ENCODE measurements around the gene TMEM184C.
A peak's percentile ranks its signal among the peaks of the same experiment; 100 is the strongest.

The TMEM184C gene

DNA sequence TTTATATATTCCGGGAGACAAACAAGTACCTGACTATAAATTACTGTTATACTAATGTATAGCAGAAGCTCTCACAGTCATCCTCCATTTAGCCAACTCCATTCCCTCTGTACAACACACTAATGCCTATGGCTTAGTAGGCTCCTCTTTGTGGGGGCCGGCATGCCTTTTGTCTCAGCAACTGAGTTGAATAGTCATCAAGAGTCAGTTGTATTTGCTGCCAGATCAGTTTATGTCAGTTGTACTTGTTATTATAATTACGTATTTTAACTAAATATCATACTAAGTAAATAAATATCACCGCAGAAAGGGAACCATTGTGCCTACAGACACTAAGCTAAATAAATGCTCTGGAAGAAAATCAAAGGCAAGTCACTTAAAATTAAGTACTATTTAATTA is 56.9 kb downstream of the TMEM184C start:
- DNase-seq = no peak

DNA sequence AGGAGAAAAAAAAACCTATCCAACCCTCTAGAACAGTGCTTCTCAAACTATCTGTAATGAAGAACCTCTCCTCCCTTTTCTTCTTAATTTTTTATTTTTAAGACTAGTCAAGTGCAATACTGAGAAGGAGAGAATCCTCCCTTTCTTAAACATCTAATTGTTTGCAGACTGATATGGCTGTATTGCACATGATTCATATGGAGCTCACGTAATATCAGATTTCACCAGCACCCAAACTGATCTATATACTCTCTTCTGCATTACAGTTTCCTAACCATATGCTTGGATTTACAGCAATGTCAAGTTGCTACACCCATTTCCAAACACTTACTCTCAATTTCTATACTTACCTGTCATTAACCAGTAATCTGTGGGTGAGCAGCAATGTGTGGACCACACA is 57.3 kb downstream of the TMEM184C start:
- DNase-seq = no peak

DNA sequence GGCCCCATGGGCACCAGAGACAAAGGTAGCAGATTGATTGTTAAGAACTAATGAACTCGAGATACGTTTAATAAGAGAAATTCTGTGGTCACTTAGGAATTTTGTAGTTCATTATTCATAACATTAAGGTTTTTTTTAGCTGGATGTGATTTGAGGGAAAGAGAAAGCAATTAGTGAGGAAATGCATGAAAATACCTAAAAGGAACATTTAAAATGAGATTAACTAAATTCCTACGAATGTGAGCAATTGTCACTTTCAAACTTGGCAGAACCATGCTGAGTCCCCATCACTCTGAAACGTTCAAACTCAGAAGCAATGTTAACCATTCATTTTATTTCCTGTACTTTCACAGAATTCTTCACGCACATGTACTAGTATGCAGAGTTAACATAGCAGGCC is 60.9 kb downstream of the TMEM184C start:
- DNase-seq = no peak

DNA sequence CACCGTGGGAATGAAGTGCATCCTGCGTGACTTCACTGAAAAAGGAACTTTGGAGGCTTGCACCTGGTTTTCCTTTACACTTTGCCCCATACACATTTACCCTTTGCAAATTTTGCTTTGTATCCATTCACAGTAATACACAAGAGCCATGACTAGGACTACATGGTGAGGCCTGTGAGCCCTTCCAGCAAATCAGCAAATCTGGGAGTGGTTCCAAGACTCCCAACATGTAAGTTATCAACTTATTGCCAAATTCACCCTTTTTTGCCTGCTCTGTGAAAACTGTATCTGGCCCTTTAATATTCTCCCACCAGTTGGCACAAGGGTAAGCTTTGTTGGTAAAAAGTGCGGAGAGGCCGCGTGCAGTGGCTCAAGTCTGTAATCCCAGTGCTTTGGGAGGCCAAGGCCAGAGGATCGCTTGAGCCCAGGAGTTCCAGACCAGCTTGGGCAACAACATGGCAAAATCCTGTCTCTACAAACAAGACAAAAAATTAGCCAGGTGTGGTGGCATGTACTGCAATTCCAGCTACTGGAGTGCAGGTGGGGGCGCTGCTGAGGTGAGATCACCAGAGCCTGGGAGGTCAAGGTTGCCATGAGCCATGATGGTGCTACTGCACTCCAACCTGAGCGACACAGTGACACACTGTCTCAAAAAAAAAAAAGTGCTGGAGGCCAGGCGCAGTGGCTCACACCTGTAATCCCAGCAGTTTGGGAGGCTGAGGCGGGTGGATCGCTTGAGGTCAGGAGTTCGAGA is 61.8 kb downstream of the TMEM184C start:
- no peak for DNase-seq

DNA sequence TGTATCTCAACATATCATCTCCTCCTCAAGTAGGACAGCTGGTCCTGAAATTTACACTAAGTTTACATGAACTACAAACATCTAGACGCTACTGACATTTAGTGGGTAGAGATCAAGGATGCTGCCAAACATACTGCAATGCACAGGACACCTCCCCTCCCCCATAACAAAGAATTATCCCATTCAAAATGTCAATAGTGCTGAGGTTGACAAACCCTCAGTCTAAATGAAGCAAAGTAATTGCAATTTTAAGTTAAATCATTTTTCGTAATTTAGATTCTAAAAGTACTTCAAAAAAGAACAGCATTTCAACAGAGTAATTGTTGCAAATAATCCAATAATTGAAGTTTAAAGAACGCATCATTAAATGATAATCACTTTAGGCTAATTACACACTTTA is 65.6 kb downstream of the TMEM184C start:
- DNase-seq = no peak

DNA sequence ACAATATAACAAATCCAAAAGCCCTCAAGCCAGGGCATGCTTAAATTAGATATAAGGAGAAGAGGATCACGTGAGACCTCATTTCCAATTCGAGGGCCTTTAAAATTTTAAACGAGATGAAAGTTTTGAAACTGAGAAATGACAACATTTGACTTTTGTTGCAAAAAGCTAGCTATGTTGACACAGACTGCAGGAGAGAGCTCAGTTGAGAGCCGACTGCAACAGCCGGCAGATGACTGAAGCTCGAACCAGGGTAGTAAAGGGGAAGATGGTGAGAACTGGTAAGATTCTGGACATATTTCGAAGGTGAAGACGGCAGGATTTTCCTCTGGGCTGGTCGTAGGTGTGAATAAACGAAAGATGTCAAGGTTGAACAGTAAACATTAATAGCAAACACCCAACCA is 66.0 kb downstream of the TMEM184C start:
- peak; percentile 27 for DNase-seq

DNA sequence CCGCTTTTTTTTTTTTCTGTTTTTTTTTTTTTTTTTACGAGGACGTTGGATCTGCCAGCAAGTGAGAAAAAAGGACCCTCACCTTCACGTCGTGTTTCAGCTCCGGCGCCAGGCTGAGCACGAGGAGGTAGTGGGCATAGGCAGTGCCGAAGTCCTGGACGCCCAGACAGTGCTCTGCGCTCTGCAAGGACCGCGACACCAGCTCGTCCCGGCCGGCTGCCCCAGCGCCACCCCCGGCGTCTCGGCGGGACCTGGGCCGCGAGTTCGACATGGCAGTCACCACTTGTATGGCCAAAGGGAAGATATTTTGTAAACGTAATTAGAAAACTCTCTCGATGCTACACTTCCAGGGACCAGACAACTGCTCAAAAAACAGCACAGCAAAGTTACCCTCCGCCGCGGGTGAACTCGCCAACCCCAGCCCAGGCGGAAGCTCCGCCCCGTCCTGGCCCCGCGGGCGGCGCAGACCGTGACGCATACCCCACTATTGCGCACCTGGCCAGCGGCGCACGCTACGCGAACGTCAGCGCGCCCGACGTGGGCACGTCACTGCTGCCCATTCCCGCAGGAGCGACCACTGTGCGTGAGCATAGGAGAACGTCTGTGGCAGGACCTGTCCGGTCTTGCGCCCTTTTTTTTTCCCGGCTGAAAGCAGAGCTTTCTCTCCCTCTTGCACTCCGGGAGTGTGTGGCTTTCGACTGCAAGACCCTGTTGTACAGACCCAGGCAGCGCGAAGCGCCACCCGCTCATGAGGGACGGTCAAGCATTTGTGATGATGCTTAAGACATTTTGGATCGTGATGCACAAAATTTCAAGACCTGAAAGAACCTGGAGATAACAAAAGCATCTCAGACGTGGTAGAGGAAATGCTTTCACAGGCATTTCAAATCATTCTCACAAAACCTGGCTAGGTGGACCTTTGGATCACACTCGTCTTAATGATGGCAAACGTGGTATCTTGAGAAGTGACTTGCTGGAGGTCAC is 66.8 kb downstream of the TMEM184C start, which contains the start of gene PRMT9:
Gene PRMT9, minus strand, starts transcription at position 447 of the 984 bp plus-strand sequence. Its CDS starts 176 bp downstream, at position 271.
- DNase-seq = peak; percentile 82

DNA sequence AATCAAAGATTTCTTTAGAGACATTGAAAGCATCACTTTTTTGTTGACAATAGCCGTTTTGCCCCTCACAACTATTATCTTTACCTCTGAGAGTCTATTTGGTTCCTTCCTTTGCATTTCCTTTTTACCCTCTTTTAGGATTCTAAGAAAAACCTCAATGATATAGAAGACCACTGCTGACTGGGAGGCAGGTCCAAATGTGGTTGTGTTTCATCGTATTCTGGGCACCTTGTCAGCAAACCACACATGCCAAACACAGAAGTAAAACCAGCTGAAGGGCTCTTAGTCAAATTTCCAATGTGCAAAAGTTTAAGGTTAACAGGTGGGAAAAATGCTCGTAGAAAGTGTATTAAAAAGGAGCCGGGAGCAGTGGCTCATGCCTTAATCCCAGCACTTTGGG is 71.9 kb downstream of the TMEM184C start:
- no peak for DNase-seq

DNA sequence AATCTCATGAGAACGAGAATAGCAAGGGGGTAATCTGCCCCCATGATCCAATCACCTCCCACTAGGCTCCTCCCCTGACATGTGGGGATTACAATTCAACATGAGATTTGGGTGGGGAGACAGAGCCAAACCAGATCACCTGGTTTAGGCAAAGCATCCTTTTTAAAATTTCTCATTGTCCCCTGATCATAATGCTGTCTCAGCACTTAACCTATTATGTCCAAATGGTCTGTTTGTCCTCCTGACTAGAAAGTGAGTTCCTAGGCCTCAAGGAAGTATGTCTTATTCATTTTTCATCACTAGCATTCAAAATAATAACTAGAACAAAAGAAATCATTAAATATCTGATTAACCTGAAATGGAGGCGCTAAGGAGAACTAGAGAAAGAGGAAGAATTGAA is 74.6 kb downstream of the TMEM184C start:
- DNase-seq = no peak

DNA sequence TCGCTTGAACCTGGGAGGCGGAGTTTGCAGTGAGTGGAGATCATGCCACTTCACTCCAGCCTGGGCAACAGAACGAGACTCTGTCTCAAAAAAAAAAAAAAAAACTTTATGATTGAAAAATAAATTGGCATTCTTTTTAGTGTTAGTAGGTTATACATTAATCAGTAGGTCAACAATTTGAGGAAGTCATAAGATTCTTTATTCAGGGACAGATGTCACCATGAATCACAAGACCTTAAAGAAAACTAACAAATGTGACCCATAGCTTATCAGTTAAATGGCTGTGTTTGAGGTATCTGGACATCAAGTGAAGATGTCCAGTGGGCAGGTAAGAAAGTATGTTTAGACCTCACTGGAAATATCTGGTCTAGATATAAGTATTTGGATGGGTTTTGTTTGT is 76.0 kb downstream of the TMEM184C start:
- DNase-seq = no peak

DNA sequence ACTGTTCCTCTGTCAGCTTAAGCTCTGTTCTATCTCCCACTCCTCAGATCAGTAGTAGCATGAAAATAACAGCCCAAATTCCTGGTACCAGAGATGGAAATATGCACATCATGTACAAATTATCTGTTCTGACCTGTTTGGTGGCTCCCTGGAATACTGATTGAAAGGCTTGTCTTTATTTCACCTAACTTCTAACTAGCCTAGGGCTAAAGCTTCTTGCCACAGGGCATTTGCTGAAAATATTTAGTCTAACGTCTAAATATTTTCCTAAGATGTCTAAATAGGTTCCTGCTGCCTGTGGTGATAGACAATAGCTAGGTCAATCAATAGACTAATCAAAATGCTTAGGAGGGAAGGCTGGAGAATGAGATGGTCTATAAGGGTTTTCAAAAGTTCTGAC is 79.7 kb downstream of the TMEM184C start:
- no peak for DNase-seq

DNA sequence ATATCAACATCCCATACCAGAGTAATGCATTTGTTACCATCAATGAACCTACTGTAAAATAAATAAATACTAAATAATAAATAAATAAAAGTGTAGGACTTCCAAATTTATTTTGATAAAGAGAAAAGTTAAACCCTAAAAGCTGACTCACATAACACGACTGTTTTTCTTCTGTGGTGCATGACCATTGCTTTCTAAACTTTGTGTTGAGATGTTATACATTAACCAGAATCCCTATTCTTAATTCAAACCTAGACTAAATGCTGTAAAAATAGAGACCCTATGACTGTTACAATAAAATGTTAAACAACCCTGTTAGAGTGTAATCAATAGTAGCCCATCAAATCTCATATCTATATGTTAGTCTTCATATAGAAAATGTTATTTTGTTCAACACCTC is 87.6 kb downstream of the TMEM184C start:
- DNase-seq = no peak

DNA sequence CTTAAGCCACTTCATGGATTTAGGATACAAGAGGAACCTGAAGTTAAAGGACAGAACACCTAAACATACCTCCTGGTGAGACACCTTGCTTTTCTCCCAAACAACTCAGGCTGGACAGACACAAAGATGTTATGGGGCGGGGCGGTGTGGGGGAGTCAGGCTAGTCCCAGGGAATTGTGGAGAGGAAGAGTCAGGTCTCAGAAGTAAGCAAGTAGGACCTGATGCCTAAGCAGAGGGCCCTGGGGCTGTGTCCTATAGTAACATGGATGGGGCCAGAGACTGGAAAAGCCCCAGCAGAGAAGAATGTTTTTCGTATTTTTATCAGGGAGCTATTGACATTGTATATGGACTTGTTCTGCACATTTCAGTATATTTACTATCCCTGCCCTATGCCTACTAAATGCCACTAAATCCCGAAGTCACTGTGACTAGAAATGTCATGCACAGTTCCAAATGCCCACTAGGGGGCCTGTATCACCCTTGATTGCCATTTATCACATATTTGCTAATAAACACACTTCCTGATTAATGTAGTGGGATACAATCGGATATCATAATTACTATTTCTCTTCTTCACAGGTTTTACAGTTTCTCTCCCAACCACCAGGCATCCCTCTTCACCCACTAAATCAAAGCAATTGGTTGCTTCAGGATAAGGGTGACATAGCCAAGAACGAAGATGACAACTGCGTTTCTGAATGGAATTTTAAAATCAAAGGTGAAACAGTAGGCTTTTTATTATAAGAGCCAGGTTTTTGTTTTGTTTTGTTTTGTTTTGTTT is 90.9 kb downstream of the TMEM184C start:
- peak; percentile 42 for DNase-seq

DNA sequence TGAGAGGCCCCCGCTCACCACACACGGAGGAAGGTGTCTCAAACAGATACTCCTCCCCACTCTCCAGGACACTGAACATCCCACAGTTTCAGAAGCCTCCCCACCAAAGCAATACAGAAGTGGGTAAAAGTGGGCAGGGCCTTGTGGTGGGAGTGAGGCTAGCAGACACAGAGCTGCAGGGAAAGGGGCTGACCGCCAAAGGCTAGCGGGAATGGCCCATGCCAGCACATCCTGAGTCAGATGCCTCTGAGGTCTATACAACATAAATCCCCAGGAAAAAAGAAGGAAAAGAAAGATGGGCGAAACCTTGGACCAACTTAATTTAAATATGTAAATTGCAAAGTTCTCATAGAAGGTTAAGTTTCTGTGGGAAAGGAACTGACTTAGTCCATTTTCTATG is 92.8 kb downstream of the TMEM184C start:
- DNase-seq = no peak

DNA sequence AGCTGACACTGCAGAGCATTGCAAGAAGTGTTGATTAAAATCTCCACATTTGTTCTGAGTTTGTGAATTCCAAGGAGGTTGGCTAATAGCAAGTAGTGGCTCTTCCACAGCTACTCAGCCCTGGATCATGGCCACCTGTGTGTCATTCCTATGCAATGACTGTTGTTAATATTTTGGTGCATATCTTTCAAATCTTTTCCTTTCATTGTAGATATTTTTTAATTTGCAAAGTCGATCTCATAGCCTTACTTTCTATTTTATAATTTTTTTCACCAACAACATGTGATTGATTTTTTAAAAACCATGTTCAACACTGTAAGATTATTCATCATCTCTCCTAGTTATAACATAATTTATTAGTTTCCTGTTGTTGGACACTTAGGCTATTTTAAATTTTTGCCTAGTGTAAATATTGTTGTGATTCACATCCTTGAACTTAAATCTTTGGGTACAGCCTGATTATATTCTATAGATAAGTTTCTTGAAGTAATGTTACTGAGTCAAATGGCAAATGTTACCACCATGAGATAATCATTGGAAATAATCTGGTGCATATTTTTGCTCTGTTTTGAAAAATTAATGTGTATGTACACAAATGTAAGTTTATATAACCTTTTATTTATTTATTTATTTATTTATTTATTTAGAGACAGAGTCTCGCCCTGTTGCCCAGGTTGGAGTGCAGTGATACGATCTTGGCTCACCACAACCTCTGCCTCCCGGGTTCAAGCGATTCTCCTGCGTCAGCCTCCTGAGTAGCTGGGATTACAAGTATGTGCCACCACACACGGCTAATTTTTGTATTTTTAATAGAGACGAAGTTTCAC is 97.6 kb downstream of the TMEM184C start:
- no peak for DNase-seq

DNA sequence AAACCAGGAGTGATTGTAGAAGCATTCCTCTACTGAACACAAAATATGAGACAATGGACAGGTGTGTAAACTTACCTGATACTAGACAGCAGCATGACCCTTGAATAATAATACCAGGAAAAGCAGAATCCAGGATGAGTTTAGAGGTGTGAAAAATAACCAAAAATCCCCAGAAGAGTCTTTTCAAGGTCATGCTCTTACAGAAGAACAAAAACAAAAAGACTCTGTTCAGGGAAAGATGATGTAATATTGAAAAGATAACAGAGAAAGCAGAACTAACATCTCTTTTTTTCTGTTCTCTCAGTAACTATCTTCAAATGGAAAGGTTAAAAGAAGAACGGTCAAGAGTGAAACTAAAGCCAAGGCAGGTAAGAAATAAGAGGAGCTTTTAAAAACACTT is 100.7 kb downstream of the TMEM184C start:
- no peak for DNase-seq
